ENCODE data around the gene PANK4. TPM values are rescaled to one million over a fixed set of nuclear protein-coding genes. Genes with fewer than 3 reads are reported as not detected.

PANK4 gene
- polyA plus RNA-seq, 2 of the 4 experiments (the other 2 are of a cell fraction), result 8.1 to 13.8 TPM

GRCh38 chr1:2495026-2495425, 31.4 kb downstream of the PANK4 start:
- CTCF ChIA-PET, result interaction anchor here (1.4 to 1.6 kb wide), 2 partner anchors 9 to 51 kb away, joined by 3 to 4 read pairs; no protein-coding TSS in a partner anchor
- Histone ChIP-seq H3K4me1 (peaks cover 16% of the 10 kb centered on the region), H3K9me3 (no peaks in the 10 kb centered on the region), H3K4me3 (no peak overlapping the region), H3K27ac (peak overlapping the region; percentile 62 to 79; a peak in 4 of 6 replicates), H3K4me2 (peak overlapping the region; percentile 59; the same call in 1 of the 3 replicates)
- POLR2A ChIA-PET, result interaction anchor here (0.9 kb wide), 1 partner anchor 11 kb away, joined by 3 read pairs; no protein-coding TSS in a partner anchor
- ATAC-seq (peak in 1 of 2 experiments; percentile 4; a peak in 1 of 6 replicates), FAIRE-seq (no peak), DNase-seq (ENCODE audit: low read depth in 1 of 2, low spot score in 1 of 2) (no peak)
- no peak for TF ChIP-seq ZC3H11A (IDR thresholded peaks at IDR 0.05)
- WGBS (ENCODE audit: missing lambda C conversion rate), result 100% methylated on average over 2 of the region's 12 CpGs

- Histone ChIP-seq H3K9me3 (0 out of 3 replicates have a peak, but pooled peaks cover 2% of the 10 kb centered on the region), H3K27ac (peak overlapping the region; percentile 62 to 79; a peak in 5 of 6 replicates), H3K4me1 (peaks cover 16% of the 10 kb centered on the region), H3K4me2 (peak overlapping the region; percentile 59), H3K4me3 (no peak overlapping the region)
- POLR2A ChIA-PET, result interaction anchor here (0.9 kb wide), 1 partner anchor 12 kb away, joined by 3 read pairs; no protein-coding TSS in a partner anchor
- DNase-seq (ENCODE audit: low read depth in 1 of 2, low spot score in 1 of 2) (peak; percentile 38 to 74), FAIRE-seq (no peak), ATAC-seq (peak; percentile 51 to 79; a peak in 5 of 6 replicates)
- 19% methylated on average over 17 of the region's 19 CpGs for WGBS (ENCODE audit: missing lambda C conversion rate)
- CTCF ChIA-PET, result interaction anchor here (1.2 to 1.6 kb wide), 3 partner anchors 9 to 53 kb away, joined by 3 to 5 read pairs (median 4); no protein-coding TSS in a partner anchor
- TF ChIP-seq KDM1A (IDR thresholded peaks at IDR 0.05; ENCODE audit: low read depth) (no peak), MAFK (IDR thresholded peaks at IDR 0.05; ENCODE audit: partially characterized antibody) (no peak), HEYL (CRISPR knock-in tag; IDR thresholded peaks at IDR 0.05) (no peak), FOXS1 (CRISPR knock-in tag; IDR thresholded peaks at IDR 0.05) (no peak), ZSCAN20 (CRISPR knock-in tag; IDR thresholded peaks at IDR 0.05) (no peak), ZNF302 (CRISPR knock-in tag; IDR thresholded peaks at IDR 0.05) (no peak), FOSB (CRISPR knock-in tag; IDR thresholded peaks at IDR 0.05) (no peak), PHF8 (IDR thresholded peaks at IDR 0.05; ENCODE audit: borderline replicate concordance, low read depth) (no peak), FOSL2 (IDR thresholded peaks at IDR 0.05) (no peak), FOSL2 (CRISPR knock-in tag; IDR thresholded peaks at IDR 0.05) (peak; percentile 30; the same call in 1 of the 2 replicates), EHMT2 (IDR thresholded peaks at IDR 0.05; ENCODE audit: low read depth) (no peak), POLR2AphosphoS2 (conservative IDR thresholded peaks at IDR 0.05; ENCODE audit: low read length) (no peak), HOXA7 (CRISPR knock-in tag; IDR thresholded peaks at IDR 0.05) (no peak), CBX2 (IDR thresholded peaks at IDR 0.05; ENCODE audit: borderline replicate concordance, low read depth) (no peak), HOXB13 (CRISPR knock-in tag; IDR thresholded peaks at IDR 0.05; ENCODE audit: low read depth) (peak; percentile 82; the same call in 1 of the 2 replicates), CHD2 (IDR thresholded peaks at IDR 0.05; ENCODE audit: low read length, partially characterized antibody) (no peak), JUN (IDR thresholded peaks at IDR 0.05) (0 out of 5 replicates have a peak, but pooled peaks of 1 of the 2 experiments have one; percentile 35), HOXB5 (CRISPR knock-in tag; IDR thresholded peaks at IDR 0.05) (no peak), RCOR1 (IDR thresholded peaks at IDR 0.05; ENCODE audit: low read depth, low read length) (no peak), HDAC2 (IDR thresholded peaks at IDR 0.05) (no peak), RARB (CRISPR knock-in tag; IDR thresholded peaks at IDR 0.05) (no peak), MAX (IDR thresholded peaks at IDR 0.05) (peak; percentile 46; the same call in 1 of the 2 replicates), RAD21 (conservative IDR thresholded peaks at IDR 0.05 in 1 of 2, IDR thresholded peaks at IDR 0.05 in 1 of 2) (no peak), GATA3 (IDR thresholded peaks at IDR 0.05; ENCODE audit: borderline replicate concordance) (peak; percentile 51; the same call in 1 of the 2 replicates), RNF2 (IDR thresholded peaks at IDR 0.05; ENCODE audit: borderline replicate concordance, low read depth) (no peak), BHLHE40 (IDR thresholded peaks at IDR 0.05; ENCODE audit: low read depth, low read length) (no peak), ZC3H11A (IDR thresholded peaks at IDR 0.05) (no peak), CTCF (IDR thresholded peaks at IDR 0.05) (no peak), ATOH8 (CRISPR knock-in tag; IDR thresholded peaks at IDR 0.05; ENCODE audit: low read depth) (no peak), CEBPB (IDR thresholded peaks at IDR 0.05) (peak; percentile 86 to 99), CBX8 (IDR thresholded peaks at IDR 0.05) (no peak), ELK1 (IDR thresholded peaks at IDR 0.05; ENCODE audit: low read depth, low read length) (no peak), USF2 (IDR thresholded peaks at IDR 0.05) (no peak)
Measured at GRCh38 chr1:2494323-2494693, 32.1 kb downstream of the PANK4 start.

All from A549 (cell line).